OCI-LY1 (cell line): ENCODE measurements around the gene HYAL1.

ENCODE experiments used
- H2AFZ ChIP-seq: fragments of 200-600 bp; sonication (generic), shearing (Covaris generic); 2 replicates; pipeline ENCODE4 v1.6.0; 2014; ENCODE audit warnings: antibody characterized with exemption, mild to moderate bottlenecking, low read length
- H3F3A ChIP-seq: fragments of 200-600 bp; sonication (generic), shearing (Covaris generic); 2 replicates; pipeline ENCODE4 v1.6.0; 2014; ENCODE audit warnings: mild to moderate bottlenecking, antibody characterized with exemption, low read length, moderate library complexity; ENCODE audit not compliant: insufficient read depth
- H3K27ac ChIP-seq: fragments of 200-600 bp; sonication (generic); 2 replicates; pipeline ENCODE4 v1.5.1; 2014; ENCODE audit warnings: low read length, mixed run types, mild to moderate bottlenecking, low read depth; ENCODE audit not compliant: poor library complexity, severe bottlenecking
- H3K27me3 ChIP-seq: fragments of 200-600 bp; sonication (generic); 2 replicates; pipeline ENCODE4 v1.6.0; 2014; ENCODE audit warnings: antibody characterized with exemption, mild to moderate bottlenecking, low read length, moderate library complexity; ENCODE audit not compliant: insufficient read depth
- H3K36me3 ChIP-seq: fragments of 200-600 bp; sonication (generic); 2 replicates; pipeline ENCODE4 v1.6.1; 2014; ENCODE audit warnings: mild to moderate bottlenecking, antibody characterized with exemption, low read length, moderate library complexity, mixed read lengths; ENCODE audit not compliant: insufficient read depth
- H3K4me1 ChIP-seq: fragments of 200-600 bp; sonication (generic); 2 replicates; pipeline ENCODE4 v1.5.1; 2014; ENCODE audit warnings: mild to moderate bottlenecking, low read length, moderate library complexity; ENCODE audit not compliant: insufficient read depth, severe bottlenecking
- H3K4me2 ChIP-seq: fragments of 200-600 bp; sonication (generic), shearing (Covaris generic); 2 replicates; pipeline ENCODE4 v1.6.1; 2014; ENCODE audit warnings: low read length
- H3K4me3 ChIP-seq: fragments of 200-600 bp; sonication (generic); 2 replicates; pipeline ENCODE4 v1.5.1; 2014; ENCODE audit warnings: low read length, low read depth, mild to moderate bottlenecking, mixed read lengths; ENCODE audit not compliant: poor library complexity, severe bottlenecking
- H3K79me2 ChIP-seq: fragments of 200-600 bp; shearing (Covaris generic); 2 replicates; pipeline ENCODE4 v1.6.1; 2016; ENCODE audit warnings: mixed run types, low read length, mixed read lengths; ENCODE audit not compliant: insufficient read depth
- H3K9ac ChIP-seq: fragments of 200-600 bp; sonication (generic), shearing (Covaris generic); 2 replicates; pipeline ENCODE4 v1.6.1; 2014; ENCODE audit warnings: mild to moderate bottlenecking, low read length, mixed read lengths
- H3K9me2 ChIP-seq: fragments of 200-600 bp; sonication (generic), shearing (Covaris generic); 2 replicates; pipeline ENCODE4 v1.6.1; 2014; ENCODE audit warnings: low read depth, mild to moderate bottlenecking, low read length, mixed read lengths
- H3K9me3 ChIP-seq: fragments of 200-600 bp; shearing (Covaris generic); 2 replicates; pipeline ENCODE4 v1.6.1; 2014; ENCODE audit warnings: low read length, mixed read lengths
- H4K20me1 ChIP-seq: fragments of 200-600 bp; sonication (generic), shearing (Covaris generic); 2 replicates; pipeline ENCODE4 v1.6.0; 2016; ENCODE audit warnings: mild to moderate bottlenecking, low read length; ENCODE audit not compliant: insufficient read depth
- EZH2 ChIP-seq: fragments of 200-600 bp; sonication (generic), shearing (Covaris generic); IDR thresholded peaks from 2 replicates; pipeline ENCODE4 v1.8.0; 2017; ENCODE audit warnings: borderline replicate concordance, mixed run types, mild to moderate bottlenecking, antibody characterized with exemption, low read length, moderate library complexity, mixed read lengths
- TF ChIP-seq, protein P1 (sequence below): fragments of 200-600 bp; sonication (generic), shearing (Covaris generic); IDR thresholded peaks from 2 replicates; pipeline ENCODE4 v1.5.1; 2017; ENCODE audit warnings: mild to moderate bottlenecking, antibody characterized with exemption, low read length, moderate library complexity, mixed read lengths

Gene HYAL1

DNA sequence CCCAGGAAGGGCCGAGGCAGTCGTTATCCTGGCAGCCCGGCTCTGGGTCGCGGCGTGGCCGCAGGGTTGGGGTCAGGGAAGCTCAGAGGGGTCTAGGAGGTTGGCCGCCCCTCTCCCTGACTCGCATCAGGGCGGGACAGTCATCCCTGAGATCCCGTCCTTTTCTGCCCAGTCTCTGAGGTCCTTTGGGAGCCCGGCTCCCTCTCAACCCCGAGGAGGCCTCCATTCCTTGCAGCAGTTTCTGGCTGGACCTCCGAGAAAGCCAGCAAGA, 18.7 kb upstream of the HYAL1 start:
- Histone ChIP-seq H3K4me1 (peaks cover 48% of the 10 kb centered on the region), H3K79me2 (no peaks in the 10 kb centered on the region)

DNA sequence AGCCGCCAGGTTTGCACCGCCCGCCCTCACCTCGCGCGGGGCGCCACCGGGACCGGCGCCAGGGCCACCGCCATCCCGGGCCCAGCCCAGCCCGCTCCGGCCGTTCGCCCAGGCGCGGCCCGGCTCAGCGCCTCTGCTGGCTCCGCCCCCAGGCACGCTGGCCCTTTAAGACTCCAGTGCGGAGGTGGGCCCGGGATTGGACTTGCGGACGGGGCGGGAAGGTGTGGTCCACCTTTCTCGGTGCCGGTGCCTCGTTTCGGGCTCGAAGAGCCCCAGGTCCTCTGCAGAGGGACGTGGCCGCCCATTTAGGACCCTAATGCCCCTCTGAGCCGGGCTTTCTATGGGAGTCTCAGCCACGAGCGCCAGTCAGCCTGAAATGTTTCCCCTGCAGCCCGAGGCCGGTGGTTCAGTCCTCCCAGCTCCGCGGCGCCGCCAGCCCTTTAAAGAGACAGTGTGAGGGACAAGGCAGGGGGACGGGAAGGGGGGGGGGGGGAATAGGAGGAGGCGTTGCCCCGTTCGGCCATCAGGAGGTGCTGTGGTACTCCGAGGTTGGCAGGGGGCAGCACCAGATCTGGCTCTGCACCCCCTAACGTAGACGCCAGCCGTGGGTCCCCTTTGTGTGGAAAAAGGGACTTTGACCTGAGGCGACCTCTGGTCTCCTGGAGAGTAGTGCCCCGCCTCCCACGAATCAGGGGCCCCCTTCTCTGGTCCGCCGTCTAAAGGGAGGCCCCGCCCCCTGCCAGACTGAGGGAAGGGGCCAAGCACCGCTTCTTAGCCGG, 18.2 kb upstream of the HYAL1 start:
- Histone ChIP-seq H2AFZ (no peak overlapping the region; the same call in 1 of the 2 replicates), H3K79me2 (no peaks in the 10 kb centered on the region), H3K9me2 (no peaks in the 10 kb centered on the region), H4K20me1 (no peaks in the 10 kb centered on the region), H3K4me1 (peaks cover 49% of the 10 kb centered on the region), H3K9ac (peak overlapping the region; percentile 76), H3K4me3 (peak overlapping the region; percentile 84), H3F3A (no peaks in the 10 kb centered on the region), H3K27me3 (no peaks in the 10 kb centered on the region), H3K9me3 (no peaks in the 10 kb centered on the region), H3K4me2 (peak overlapping the region; percentile 90), H3K27ac (peak overlapping the region; percentile 64), H3K36me3 (peaks cover 10% of the 10 kb centered on the region; the same call in 1 of the 2 replicates)
- TF ChIP-seq, protein P1, sequence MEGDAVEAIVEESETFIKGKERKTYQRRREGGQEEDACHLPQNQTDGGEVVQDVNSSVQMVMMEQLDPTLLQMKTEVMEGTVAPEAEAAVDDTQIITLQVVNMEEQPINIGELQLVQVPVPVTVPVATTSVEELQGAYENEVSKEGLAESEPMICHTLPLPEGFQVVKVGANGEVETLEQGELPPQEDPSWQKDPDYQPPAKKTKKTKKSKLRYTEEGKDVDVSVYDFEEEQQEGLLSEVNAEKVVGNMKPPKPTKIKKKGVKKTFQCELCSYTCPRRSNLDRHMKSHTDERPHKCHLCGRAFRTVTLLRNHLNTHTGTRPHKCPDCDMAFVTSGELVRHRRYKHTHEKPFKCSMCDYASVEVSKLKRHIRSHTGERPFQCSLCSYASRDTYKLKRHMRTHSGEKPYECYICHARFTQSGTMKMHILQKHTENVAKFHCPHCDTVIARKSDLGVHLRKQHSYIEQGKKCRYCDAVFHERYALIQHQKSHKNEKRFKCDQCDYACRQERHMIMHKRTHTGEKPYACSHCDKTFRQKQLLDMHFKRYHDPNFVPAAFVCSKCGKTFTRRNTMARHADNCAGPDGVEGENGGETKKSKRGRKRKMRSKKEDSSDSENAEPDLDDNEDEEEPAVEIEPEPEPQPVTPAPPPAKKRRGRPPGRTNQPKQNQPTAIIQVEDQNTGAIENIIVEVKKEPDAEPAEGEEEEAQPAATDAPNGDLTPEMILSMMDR: peak; percentile 68
- no peak for TF ChIP-seq EZH2

More for the DNA sequence above, 18.7 kb upstream of the HYAL1 start:
- H3K9ac ChIP-seq: peak overlapping the region; percentile 48; the same call in 1 of the 2 replicates
- peak overlapping the region; percentile 84 for H3K4me3 ChIP-seq
- H3F3A ChIP-seq: no peaks in the 10 kb centered on the region
- peak overlapping the region; percentile 3 for H3K27ac ChIP-seq
- peaks cover 10% of the 10 kb centered on the region; the same call in 1 of the 2 replicates for H3K36me3 ChIP-seq
- TF ChIP-seq EZH2: no peak
- TF ChIP-seq, protein P1: no peak
- H3K9me2 ChIP-seq: no peaks in the 10 kb centered on the region
- no peak overlapping the region for H2AFZ ChIP-seq
- H3K27me3 ChIP-seq: no peaks in the 10 kb centered on the region
- no peaks in the 10 kb centered on the region for H4K20me1 ChIP-seq
- H3K4me2 ChIP-seq: peak overlapping the region; percentile 90
- H3K9me3 ChIP-seq: no peaks in the 10 kb centered on the region

DNA sequence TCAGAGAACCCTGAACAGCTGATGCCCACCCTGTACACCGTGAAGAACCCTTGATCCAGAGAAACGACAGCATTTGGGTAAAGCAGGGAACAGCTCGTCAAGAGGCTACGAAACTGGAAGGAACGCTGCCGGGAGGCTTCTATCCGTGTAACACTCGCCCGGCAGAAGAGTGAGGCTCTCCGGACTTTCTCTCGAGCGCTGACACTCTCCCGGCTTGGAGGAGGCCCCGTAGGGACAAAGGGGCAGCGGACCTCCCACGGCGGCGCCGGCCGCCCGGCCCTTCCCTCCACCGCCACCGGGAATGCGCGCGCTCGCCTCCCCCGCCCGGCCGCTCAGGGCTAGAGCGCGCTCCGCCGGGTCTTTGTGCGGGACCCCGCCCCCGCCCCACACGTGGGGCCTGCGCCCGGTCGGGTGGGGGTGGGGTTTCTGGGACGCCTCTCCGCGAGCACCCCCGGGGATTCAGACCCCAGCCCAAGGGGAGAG, 17.5 kb upstream of the HYAL1 start:
- Histone ChIP-seq H3K27me3 (no peaks in the 10 kb centered on the region), H4K20me1 (no peaks in the 10 kb centered on the region), H3K9ac (peak overlapping the region; percentile 76), H3K27ac (no peak overlapping the region), H3K9me3 (no peaks in the 10 kb centered on the region), H3K4me3 (peak overlapping the region; percentile 84), H3K36me3 (peaks cover 6% of the 10 kb centered on the region; the same call in 1 of the 2 replicates), H3K4me2 (peak overlapping the region; percentile 90), H3F3A (no peaks in the 10 kb centered on the region), H3K79me2 (no peaks in the 10 kb centered on the region), H3K4me1 (peaks cover 53% of the 10 kb centered on the region), H3K9me2 (no peaks in the 10 kb centered on the region), H2AFZ (no peak overlapping the region; the same call in 1 of the 2 replicates)
- TF ChIP-seq EZH2: no peak
- TF ChIP-seq, protein P1: no peak
